NK-92 treated with Interleukin-12 subunit alpha and Interleukin-12 subunit beta, amount 100 ng/mL, for 24 hours (cell line): ENCODE data around the gene CFAP410.
A peak's percentile ranks its signal among the peaks of the same experiment; 100 is the strongest.
"Not testable (repeated sequence)": the region's sequence is repeated elsewhere in the genome, so short reads cannot be mapped to it uniquely, and the experiment has no call there.

ENCODE experiments used
- DNase-seq: peaks from one replicate; lab custom pipeline; 2025; lab: John Stamatoyannopoulos, UW

The CFAP410 gene

DNA sequence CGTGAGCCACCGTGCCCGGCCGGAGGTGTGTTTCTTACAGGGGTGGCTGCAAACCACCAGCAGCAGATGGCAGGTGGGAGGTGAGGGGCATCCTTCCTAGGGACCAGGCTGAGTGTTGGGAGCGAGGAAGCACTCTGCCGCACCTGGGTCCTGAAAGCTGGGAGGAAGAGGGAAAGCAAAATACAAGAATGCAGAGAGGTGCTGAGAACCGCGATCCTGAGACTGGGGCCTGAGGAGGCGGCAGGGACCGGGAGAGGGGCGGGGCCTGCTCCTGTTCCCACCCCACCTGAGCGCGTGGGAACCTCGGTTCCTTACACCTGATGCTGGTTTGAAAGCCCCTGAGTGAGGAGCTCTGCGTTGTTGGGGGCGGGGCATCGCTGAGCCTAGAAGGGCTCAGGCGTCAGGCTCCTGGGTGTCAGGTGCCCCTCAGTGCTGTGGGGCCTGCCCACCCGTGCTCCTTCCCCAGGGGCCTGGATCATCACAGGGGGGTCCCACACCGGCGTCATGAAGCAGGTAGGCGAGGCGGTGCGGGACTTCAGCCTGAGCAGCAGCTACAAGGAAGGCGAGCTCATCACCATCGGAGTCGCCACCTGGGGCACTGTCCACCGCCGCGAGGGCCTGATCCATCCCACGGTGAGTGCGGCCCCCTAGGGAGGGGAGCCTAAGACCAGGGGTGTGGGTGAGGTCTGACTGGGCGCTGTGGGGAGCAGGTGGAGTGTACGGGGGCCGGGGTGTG lies 29.7 kb upstream of the CFAP410 start:
- no peak for DNase-seq

- DNase-seq = no peak
Measured at GRCh38 chr21:44366586-44367211, 27.5 kb upstream of the CFAP410 start.

DNA sequence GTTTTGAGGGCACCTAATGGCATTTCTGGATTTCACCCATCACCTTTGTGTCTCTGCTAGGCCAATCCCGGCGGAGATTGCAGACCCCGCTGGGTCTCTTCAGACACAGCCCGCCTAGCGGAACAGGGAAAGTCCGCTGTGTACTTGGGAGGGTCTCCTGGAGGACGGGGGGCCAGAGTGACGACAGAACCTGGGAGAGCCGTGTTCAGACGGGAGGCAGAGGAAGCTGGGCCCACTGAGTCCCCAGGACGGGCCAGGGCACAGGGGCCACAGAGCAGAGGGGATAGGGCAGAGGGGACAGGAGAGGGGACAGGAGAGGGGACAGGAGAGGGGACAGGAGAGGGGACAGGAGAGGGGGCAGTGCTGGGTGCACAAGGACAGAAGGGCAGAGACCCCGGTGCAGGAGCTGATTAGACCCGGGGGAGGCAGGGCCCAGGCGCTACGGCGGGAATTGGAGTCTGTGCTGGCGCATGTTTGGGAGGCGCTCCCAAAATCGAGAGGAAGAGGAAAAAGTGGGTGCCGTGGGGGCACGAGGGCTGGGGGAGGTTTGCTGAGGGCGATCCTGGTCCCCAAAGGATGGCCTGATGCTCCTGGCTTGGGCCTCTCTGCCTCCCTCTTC lies 26.9 kb upstream of the CFAP410 start:
- DNase-seq = no peak

- no peak for DNase-seq
Measured at GRCh38 chr21:44365251-44365966, 26.2 kb upstream of the CFAP410 start.

DNA sequence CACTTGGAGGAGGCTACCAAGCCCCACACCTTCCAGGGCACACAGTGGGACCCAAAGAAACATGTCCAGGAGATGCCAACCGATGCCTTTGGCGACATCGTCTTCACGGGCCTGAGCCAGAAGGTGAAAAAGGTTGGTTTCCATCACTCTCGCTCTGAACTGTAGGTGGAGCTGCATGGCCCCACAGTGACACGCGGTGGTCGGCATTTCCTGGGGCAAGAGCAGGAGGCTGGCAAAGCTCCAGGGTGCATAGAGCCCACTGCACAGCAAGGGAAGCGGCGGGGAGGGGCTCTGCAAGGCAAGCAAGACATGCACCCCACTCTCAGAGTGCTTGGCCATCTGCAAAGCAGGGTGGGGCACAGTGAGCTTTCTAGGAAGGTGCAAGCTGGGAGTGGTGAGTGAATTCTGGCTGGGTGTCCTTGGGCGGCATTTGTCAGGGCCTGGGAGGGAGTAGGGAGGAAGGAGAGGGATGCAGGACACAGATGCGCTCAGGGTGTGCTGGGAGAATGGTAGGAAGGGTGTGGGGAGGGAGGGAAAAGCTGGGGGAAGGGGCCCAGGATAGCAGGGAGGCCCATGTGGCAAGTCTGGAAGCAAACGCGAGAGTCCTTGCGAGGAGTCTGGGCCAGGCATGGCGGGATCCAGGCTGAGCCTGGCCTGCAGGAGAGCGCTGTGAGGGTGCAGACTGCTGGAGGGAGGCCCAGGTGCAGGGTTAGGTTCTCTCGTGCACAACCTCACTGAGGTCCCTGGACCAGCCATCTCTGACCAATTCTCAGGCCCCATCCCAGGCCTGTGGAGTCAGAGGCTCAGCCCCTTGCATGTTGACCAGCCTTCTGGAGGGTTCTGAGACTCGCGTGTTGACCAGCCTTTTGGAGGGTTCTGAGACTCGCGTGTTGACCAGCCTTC lies 25.2 kb upstream of the CFAP410 start:
- DNase-seq = no peak

DNA sequence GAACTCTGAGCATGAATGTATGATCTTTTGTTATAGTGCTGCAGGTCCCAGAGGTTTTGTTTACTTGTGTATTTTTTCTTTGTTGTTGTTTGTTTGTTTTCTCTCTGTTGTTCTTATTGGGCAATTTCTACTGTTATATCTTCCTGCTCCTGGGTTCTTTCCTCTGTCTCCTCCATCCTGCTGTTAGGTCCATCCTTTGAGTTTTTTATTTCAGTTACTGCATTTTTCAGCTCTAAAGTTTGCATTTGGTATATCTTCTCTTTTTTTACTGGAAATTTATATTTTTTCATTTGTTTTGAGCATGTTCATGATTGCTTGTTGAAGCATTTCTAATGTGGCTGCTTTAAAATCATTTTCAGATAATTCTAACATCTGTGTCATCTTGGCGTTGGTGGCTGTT lies 24.1 kb upstream of the CFAP410 start:
- no peak for DNase-seq

DNA sequence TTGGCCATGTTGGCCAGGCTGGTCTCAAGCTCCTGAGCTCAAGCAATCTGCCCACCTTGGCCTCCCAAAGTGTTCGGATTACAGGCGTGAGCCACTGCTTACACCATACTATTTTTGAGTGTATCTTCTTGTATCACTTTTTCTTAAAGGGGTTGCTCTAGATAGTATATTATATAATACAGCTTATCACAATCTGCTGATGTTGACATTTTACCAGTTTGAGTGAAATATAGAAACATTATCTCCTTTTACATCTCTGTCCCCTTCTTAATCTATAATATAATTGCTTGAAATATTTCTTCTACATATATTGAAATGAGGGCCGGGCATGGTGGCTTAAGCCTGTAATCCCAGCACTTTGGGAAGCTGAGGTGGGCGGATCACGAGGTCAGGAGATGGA lies 22.7 kb upstream of the CFAP410 start:
- DNase-seq = not testable (repeated sequence)

DNA sequence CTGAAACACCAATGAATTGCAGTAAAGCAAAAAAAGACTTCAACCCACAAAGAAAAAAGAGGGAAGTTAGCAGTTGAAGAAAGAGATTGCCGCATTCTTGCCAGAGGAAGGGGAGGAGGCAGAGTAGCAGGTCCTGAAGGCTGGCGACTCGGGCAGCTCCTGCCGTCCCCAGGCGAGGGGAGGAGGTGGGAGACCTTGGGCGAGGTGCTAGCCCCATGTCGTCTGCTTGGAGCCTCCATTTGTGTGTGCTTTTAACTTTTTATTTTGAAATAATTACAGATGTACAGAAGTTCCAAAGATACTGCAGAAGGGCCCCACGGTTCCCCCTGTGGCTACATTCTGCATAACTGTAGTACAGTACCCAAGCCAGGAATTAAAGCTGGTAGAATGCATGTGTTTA lies 21.0 kb upstream of the CFAP410 start:
- DNase-seq = no peak

DNA sequence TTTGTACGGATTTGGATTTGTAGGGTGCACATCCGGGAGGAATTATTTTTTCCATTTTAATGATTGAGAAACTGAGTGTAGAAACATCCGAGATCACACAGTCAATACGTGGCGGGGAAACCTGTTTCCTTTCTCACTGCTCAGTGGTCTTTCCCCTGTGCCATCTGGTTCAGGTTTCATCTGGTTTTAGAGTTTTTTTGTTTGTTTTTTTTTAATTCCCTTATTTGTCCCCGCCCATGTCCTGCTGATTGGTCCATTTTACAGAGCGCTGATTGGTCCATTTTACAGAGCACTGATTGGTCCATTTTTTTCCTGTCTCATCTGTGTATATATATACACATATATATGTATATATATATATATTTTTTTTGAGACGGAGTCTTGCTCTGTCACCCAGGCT lies 20.2 kb upstream of the CFAP410 start:
- DNase-seq = no peak

DNA sequence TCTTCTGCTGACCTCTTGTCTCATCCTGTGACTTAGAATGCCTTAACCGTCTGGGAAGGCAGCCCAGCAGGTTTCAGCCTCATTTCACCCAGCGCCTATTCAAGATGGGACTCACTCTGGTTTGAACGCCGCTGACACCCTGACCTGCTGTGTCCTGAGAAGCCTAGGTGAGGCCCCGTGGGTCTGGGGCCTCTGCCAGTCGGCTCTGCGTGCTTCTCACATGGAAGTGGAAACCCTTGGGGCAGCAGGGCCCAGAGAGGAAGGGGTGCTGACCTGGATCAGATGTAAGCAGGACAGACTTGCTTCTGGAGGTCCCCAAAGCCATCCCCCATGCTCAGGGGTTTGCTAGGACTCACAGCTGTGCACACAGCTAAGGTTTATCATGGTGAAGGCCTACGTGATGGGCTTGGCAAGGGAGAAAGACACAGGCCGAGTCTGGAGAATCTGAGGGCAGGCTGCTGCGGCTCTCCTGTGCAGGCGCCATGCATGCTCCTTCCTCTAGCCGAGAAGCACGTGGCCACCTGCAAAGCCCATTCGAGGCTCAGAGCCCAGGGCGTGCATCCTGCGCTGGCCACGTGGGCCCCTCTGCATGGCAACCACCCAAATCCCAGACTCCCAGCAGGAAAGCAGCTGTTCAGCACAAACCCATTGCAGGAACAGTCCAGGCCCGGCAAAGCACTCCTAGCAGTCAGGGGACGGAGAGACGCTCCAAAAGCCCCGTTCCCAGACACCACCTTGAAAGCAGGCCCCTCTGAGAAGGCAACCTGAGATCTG lies 18.1 kb upstream of the CFAP410 start:
- no peak for DNase-seq

DNA sequence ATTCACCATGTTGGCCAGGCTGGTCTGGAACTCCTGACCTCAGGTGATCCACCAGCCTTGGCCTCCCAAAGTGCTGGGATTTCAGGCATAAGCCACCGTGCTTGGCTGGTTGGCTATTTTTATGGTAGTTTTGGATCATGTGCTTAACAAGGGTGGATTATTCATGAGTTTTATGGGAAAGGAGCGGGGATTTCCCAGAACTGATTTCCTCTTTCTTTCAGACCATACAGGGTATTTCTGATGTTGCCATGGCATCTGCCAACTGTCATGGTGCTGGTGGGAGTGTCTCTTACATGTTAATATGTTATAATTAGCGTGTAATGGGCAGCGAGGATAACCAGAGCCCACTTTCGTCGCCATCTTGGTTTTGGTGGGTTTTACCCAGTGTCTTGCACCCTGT lies 17.4 kb upstream of the CFAP410 start:
- no peak for DNase-seq

- DNase-seq = no peak
Measured at GRCh38 chr21:44356160-44356559, 17.0 kb upstream of the CFAP410 start.

GRCh38 chr21:44354775-44355771 lies 15.9 kb upstream of the CFAP410 start:
- no peak for DNase-seq

GRCh38 chr21:44354001-44354405 lies 14.8 kb upstream of the CFAP410 start:
- no peak for DNase-seq

GRCh38 chr21:44353191-44353970 lies 14.2 kb upstream of the CFAP410 start, which contains the start of gene TRPM2:
TSS of gene TRPM2 (plus strand) at chr21:44353621. CDS start at chr21:44353701, 80 bp downstream.
- DNase-seq = peak; percentile 56

DNA sequence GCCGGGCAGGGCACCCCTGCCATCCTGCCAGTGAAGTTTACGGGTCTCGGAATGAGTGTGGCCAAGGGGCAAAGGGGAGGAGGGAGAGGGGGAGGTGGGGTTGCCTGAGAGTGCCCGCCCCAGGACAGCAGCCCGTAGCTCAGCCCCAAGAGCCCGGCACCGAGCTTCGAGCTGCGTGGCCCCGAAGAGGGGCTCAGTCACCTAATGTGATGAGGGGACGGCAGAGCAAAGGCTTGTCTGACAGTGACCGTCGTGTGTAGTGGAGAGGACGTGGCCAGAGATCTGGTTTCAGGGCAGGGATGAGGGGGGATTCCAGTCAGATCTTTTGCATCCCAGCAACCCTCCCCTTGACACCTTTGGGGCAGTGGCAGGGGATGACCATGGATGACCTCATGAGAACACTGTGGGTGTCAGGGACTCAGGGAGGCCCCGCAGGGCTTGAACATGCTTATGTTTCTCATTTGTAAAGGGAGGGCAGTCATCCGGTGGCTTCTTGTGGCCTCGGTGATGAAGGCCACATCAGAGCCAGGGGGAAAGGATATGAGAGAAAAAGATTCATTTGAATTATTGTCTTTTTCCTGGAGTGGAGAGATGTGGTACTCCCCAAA lies 13.2 kb upstream of the CFAP410 start:
- DNase-seq = no peak

DNA sequence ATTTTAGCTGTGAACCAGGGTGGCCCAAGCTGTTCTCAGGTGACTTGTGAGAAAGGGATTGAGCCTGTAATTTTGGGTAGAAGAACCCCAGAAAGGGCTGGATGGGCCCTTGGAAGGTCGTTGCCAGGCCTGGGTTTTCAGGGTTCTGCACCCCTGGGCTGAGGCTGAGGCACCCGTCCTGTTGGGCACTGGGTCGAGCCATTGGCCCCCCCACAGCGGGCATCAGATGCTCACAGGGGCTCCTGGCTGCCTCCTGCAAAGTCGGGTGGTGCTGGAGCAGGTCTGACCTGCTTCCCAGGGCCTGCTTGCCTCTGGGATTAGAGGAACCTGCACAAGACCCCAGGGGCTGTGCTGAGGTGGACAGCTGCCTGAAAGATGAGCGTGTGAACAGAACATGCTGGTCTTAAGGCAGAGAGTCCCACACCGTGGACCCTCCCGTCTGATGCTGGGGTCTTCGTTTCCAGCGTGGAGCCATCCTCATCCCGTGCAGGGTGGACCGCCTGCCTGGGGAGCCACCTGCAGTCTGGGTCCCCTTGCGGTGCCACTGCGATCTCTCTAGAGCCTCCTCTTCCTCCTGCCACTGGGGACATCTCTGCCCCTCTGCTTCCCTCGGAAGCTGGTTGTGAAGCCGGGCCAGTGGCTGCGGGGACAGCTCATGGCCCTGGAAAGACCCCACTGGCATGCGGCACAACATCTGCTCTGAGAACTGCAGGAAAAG lies 12.5 kb upstream of the CFAP410 start:
- DNase-seq = no peak
